ENCODE results near the gene KCNK7.

DNA sequence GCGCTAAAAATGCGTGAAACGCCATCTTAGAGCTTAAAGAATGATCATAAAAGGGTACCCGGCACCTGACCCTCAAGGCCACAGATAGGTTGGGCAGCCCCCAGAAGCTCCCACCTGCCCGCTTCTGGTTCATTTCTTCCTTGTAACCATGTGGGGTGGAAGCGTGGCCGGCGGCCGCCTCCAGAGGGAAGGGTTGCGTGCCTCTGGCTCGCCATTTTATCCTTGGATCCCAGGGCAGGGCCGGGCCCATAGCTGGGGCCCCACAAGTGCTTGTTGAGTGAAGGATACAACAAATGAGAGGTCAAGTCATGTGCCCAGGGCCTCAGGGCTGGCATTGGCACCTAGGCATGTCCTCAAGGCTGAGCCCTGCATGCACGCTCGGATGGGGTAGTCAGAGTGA, 25.9 kb upstream of the KCNK7 start:
- no peak for TF ChIP-seq POLR2A (IDR thresholded peaks at IDR 0.05)
- TF ChIP-seq, protein P1, sequence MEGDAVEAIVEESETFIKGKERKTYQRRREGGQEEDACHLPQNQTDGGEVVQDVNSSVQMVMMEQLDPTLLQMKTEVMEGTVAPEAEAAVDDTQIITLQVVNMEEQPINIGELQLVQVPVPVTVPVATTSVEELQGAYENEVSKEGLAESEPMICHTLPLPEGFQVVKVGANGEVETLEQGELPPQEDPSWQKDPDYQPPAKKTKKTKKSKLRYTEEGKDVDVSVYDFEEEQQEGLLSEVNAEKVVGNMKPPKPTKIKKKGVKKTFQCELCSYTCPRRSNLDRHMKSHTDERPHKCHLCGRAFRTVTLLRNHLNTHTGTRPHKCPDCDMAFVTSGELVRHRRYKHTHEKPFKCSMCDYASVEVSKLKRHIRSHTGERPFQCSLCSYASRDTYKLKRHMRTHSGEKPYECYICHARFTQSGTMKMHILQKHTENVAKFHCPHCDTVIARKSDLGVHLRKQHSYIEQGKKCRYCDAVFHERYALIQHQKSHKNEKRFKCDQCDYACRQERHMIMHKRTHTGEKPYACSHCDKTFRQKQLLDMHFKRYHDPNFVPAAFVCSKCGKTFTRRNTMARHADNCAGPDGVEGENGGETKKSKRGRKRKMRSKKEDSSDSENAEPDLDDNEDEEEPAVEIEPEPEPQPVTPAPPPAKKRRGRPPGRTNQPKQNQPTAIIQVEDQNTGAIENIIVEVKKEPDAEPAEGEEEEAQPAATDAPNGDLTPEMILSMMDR (IDR thresholded peaks at IDR 0.05), result no peak

All from Peyer's patch (tissue), 4 donors.